ENCODE data around the gene MYRF.

MYRF gene

GRCh38 chr11:61731952-61732675 is 20.3 kb upstream of the MYRF start:
- TF ChIP-seq POLR2AphosphoS5 (IDR thresholded peaks at IDR 0.05; ENCODE audit: borderline replicate concordance, low read depth, low read length), result no peak
- no peak for TF ChIP-seq FOXP2 (optimal IDR thresholded peaks at IDR 0.05; ENCODE audit: control extremely low read depth, extremely low read length, insufficient read depth)
- Histone ChIP-seq H3K9ac (ENCODE audit: insufficient read length) (no peak overlapping the region), H3K27ac (no peak overlapping the region), H3K9me3 (ENCODE audit: low read depth, low read length) (no peaks in the 10 kb centered on the region), H3K36me3 (ENCODE audit: insufficient read depth, low read length) (peaks cover 3% of the 10 kb centered on the region; the same call in 1 of the 2 replicates), H3K4me3 (no peak overlapping the region)
- no peak for DNase-seq (ENCODE audit: low read depth, low spot score)

- no peaks in the 10 kb centered on the region for H3K9me3 ChIP-seq (ENCODE audit: low read depth, low read length)
- no peak overlapping the region for H3K27ac ChIP-seq
- no peak overlapping the region for H3K9ac ChIP-seq (ENCODE audit: insufficient read length)
- H3K36me3 ChIP-seq (ENCODE audit: insufficient read depth, low read length), result peaks cover 3% of the 10 kb centered on the region; the same call in 1 of the 2 replicates
- DNase-seq (ENCODE audit: low read depth, low spot score), result no peak
- TF ChIP-seq FOXP2 (optimal IDR thresholded peaks at IDR 0.05; ENCODE audit: control extremely low read depth, extremely low read length, insufficient read depth), result no peak
- no peak for TF ChIP-seq EZH2 (IDR thresholded peaks at IDR 0.05)
- TF ChIP-seq POLR2AphosphoS5 (IDR thresholded peaks at IDR 0.05; ENCODE audit: borderline replicate concordance, low read depth, low read length), result no peak
- H3K4me3 ChIP-seq, result no peak overlapping the region
Observed at GRCh38 chr11:61732705-61733104, 19.7 kb upstream of the MYRF start.

GRCh38 chr11:61733120-61733978 is 19.1 kb upstream of the MYRF start:
- TF ChIP-seq EZH2 (IDR thresholded peaks at IDR 0.05) (no peak), FOXP2 (optimal IDR thresholded peaks at IDR 0.05; ENCODE audit: control extremely low read depth, extremely low read length, insufficient read depth) (no peak), POLR2AphosphoS5 (IDR thresholded peaks at IDR 0.05; ENCODE audit: borderline replicate concordance, low read depth, low read length) (no peak; the same call in 1 of the 2 replicates)
- Histone ChIP-seq H3K36me3 (ENCODE audit: insufficient read depth, low read length) (peaks cover 3% of the 10 kb centered on the region; the same call in 1 of the 2 replicates), H3K9me3 (ENCODE audit: low read depth, low read length) (no peaks in the 10 kb centered on the region), H3K9ac (ENCODE audit: insufficient read length) (no peak overlapping the region), H3K4me3 (no peak overlapping the region), H3K27ac (no peak overlapping the region)
- peak; percentile 14 for DNase-seq (ENCODE audit: low read depth, low spot score)

GRCh38 chr11:61734767-61735166 is 17.7 kb upstream of the MYRF start:
- H3K9me3 ChIP-seq (ENCODE audit: low read depth, low read length), result no peaks in the 10 kb centered on the region
- H3K4me3 ChIP-seq, result no peak overlapping the region
- TF ChIP-seq EZH2 (IDR thresholded peaks at IDR 0.05) (no peak), FOXP2 (optimal IDR thresholded peaks at IDR 0.05; ENCODE audit: control extremely low read depth, extremely low read length, insufficient read depth) (no peak), POLR2AphosphoS5 (IDR thresholded peaks at IDR 0.05; ENCODE audit: borderline replicate concordance, low read depth, low read length) (no peak)
- DNase-seq (ENCODE audit: low read depth, low spot score), result no peak
- no peak overlapping the region for H3K27ac ChIP-seq
- H3K9ac ChIP-seq (ENCODE audit: insufficient read length), result no peak overlapping the region
- H3K36me3 ChIP-seq (ENCODE audit: insufficient read depth, low read length), result peaks cover 3% of the 10 kb centered on the region; the same call in 1 of the 2 replicates

- no peak for TF ChIP-seq EZH2 (IDR thresholded peaks at IDR 0.05)
- no peak for TF ChIP-seq FOXP2 (optimal IDR thresholded peaks at IDR 0.05; ENCODE audit: control extremely low read depth, extremely low read length, insufficient read depth)
- TF ChIP-seq POLR2AphosphoS5 (IDR thresholded peaks at IDR 0.05; ENCODE audit: borderline replicate concordance, low read depth, low read length), result no peak
- DNase-seq (ENCODE audit: low read depth, low spot score), result no peak
- Histone ChIP-seq H3K9ac (ENCODE audit: insufficient read length) (no peak overlapping the region), H3K36me3 (ENCODE audit: insufficient read depth, low read length) (peaks cover 3% of the 10 kb centered on the region; the same call in 1 of the 2 replicates), H3K27ac (no peak overlapping the region), H3K9me3 (ENCODE audit: low read depth, low read length) (no peaks in the 10 kb centered on the region), H3K4me3 (no peak overlapping the region)
Observed at GRCh38 chr11:61735391-61735790, 17.0 kb upstream of the MYRF start.

- no peak for DNase-seq (ENCODE audit: low read depth, low spot score)
- H3K36me3 ChIP-seq (ENCODE audit: insufficient read depth, low read length), result peaks cover 3% of the 10 kb centered on the region; the same call in 1 of the 2 replicates
- H3K9ac ChIP-seq (ENCODE audit: insufficient read length), result no peak overlapping the region
- no peaks in the 10 kb centered on the region for H3K9me3 ChIP-seq (ENCODE audit: low read depth, low read length)
- H3K27ac ChIP-seq, result no peak overlapping the region
- TF ChIP-seq FOXP2 (optimal IDR thresholded peaks at IDR 0.05; ENCODE audit: control extremely low read depth, extremely low read length, insufficient read depth) (no peak), POLR2AphosphoS5 (IDR thresholded peaks at IDR 0.05; ENCODE audit: borderline replicate concordance, low read depth, low read length) (no peak), EZH2 (IDR thresholded peaks at IDR 0.05) (no peak)
- H3K4me3 ChIP-seq, result no peak overlapping the region
Observed at GRCh38 chr11:61736310-61736709, 16.1 kb upstream of the MYRF start.

- Histone ChIP-seq H3K4me3 (no peak overlapping the region), H3K36me3 (ENCODE audit: insufficient read depth, low read length) (peaks cover 7% of the 10 kb centered on the region; the same call in 1 of the 2 replicates), H3K27ac (no peak overlapping the region), H3K9ac (ENCODE audit: insufficient read length) (no peak overlapping the region), H3K9me3 (ENCODE audit: low read depth, low read length) (no peaks in the 10 kb centered on the region)
- TF ChIP-seq EZH2 (IDR thresholded peaks at IDR 0.05) (no peak), FOXP2 (optimal IDR thresholded peaks at IDR 0.05; ENCODE audit: control extremely low read depth, extremely low read length, insufficient read depth) (no peak), POLR2AphosphoS5 (IDR thresholded peaks at IDR 0.05; ENCODE audit: borderline replicate concordance, low read depth, low read length) (no peak)
- no peak for DNase-seq (ENCODE audit: low read depth, low spot score)
Observed at GRCh38 chr11:61737131-61737530, 15.3 kb upstream of the MYRF start.

All from SK-N-MC (cell line).